ENCODE results near the gene STMND1.

DNA sequence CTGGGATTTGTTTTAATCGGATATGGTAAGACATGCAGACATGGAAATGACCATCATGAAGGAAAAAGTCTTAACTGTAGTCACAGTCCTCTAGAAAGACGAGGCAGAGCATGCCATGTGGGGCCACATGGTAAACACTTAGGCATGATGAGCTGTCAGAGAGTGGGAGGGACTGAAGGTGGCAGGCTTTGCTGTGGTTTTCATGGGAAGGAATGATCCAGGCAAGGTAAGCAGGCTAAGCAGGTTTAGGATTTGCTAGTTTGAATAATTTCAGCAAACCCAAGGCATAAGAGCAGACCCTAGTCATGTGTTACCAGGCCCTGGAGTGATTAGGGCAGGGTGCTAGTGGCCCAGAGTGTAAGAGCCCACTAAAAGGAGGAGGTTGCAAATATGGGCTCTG lies 47.2 kb upstream of the STMND1 start:
- no peak for TF ChIP-seq EZH2 (IDR thresholded peaks at IDR 0.05; ENCODE audit: low read depth)
- TF ChIP-seq, protein P1, sequence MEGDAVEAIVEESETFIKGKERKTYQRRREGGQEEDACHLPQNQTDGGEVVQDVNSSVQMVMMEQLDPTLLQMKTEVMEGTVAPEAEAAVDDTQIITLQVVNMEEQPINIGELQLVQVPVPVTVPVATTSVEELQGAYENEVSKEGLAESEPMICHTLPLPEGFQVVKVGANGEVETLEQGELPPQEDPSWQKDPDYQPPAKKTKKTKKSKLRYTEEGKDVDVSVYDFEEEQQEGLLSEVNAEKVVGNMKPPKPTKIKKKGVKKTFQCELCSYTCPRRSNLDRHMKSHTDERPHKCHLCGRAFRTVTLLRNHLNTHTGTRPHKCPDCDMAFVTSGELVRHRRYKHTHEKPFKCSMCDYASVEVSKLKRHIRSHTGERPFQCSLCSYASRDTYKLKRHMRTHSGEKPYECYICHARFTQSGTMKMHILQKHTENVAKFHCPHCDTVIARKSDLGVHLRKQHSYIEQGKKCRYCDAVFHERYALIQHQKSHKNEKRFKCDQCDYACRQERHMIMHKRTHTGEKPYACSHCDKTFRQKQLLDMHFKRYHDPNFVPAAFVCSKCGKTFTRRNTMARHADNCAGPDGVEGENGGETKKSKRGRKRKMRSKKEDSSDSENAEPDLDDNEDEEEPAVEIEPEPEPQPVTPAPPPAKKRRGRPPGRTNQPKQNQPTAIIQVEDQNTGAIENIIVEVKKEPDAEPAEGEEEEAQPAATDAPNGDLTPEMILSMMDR (conservative IDR thresholded peaks at IDR 0.05): no peak
